HepG2 (cell line): ENCODE measurements around the gene PHOSPHO2. TPM values are rescaled to one million over a fixed set of nuclear protein-coding genes. Genes with fewer than 3 reads are reported as not detected.
A peak's percentile ranks its signal among the peaks of the same experiment; 100 is the strongest.

Experiments used
- ATAC-seq: fragments of 200-7000 bp; cut with Tn5 transposase; 3 replicates; pipeline ENCODE4 v1.9.1; 2020; ENCODE audit warnings: mild to moderate bottlenecking, moderate library complexity
- BruUV-seq: library from RNA; stranded (reverse); fragments of 400-500 nt; replicated peaks from 2 replicates; lab custom pipeline; 2021; lab: Mats Ljungman, UMichigan
- CTCF ChIA-PET: fragments of 300-600 bp; formaldehyde crosslinking; extraction: SDS; loops from one replicate; lab custom pipeline; 2021; ENCODE audit warnings: low total read pairs, inconsistent platforms, low intra/inter-chr PET ratio; lab: Yijun Ruan, JAX
- POLR2A ChIA-PET: fragments of 350-600 bp; sonication (Branson Sonifier 250); formaldehyde crosslinking; loops from one replicate; lab custom pipeline; 2020; ENCODE audit warnings: antibody characterized with exemption, inconsistent platforms; lab: Yijun Ruan, JAX
- DNase-seq: peaks from one replicate; pipeline ENCODE4 v3.0.0-alpha.2; 2015; ENCODE audit warnings: low spot score
- FAIRE-seq: peaks from 3 replicates; lab custom pipeline; 2011; peaks lifted over from hg19 to GRCh38; lab: Jason Lieb, UNC
- H2AFZ ChIP-seq: one replicate; pipeline ENCODE4 v1.6.1; 2011; ENCODE audit warnings: low read length, inconsistent platforms
- H3K27ac ChIP-seq: fragments of 300-600 bp; 3 replicates; pipeline ENCODE4 v1.8.0; 2011; ENCODE audit warnings: mixed run types, mild to moderate bottlenecking, mixed read lengths, low read length, inconsistent platforms; ENCODE audit not compliant: insufficient read depth; ENCODE audit errors: extremely low read length
- H3K27me3 ChIP-seq, 2 experiments: fragments of 200-600 bp in 1 of 2; 2 replicates in 1 of 2; 3 replicates in 1 of 2; pipeline versions ENCODE4 v1.6.0 to v1.8.0; 2011; ENCODE audit warnings: low read length in 2 of 2, mild to moderate bottlenecking in 2 of 2, moderate library complexity in 2 of 2, inconsistent platforms in 1 of 2; ENCODE audit not compliant: insufficient read depth in 2 of 2, control insufficient read depth in 1 of 2
- H3K36me3 ChIP-seq, 2 experiments: fragments of 200-600 bp in 1 of 2; replicated peaks in 1 of 2; 2 replicates in 1 of 2; 3 replicates in 1 of 2; pipeline versions ENCODE4 v1.5.1 to v1.8.0; 2011; ENCODE audit warnings: low read length in 2 of 2, inconsistent platforms in 1 of 2; ENCODE audit not compliant: insufficient read depth in 2 of 2, control insufficient read depth in 1 of 2
- H3K4me1 ChIP-seq: 2 replicates; pipeline ENCODE4 v1.5.1; 2012; ENCODE audit warnings: low read length, inconsistent platforms; ENCODE audit not compliant: insufficient read depth
- H3K4me2 ChIP-seq: 2 replicates; pipeline ENCODE4 v1.6.0; 2011; ENCODE audit warnings: low read depth, low read length, inconsistent platforms
- H3K4me3 ChIP-seq, 3 experiments: fragments of 200-600 bp in 1 of 3; sonication (generic), shearing (Covaris generic) in 1 of 3; replicated peaks in 1 of 3; 2 replicates each; pipeline ENCODE4 v1.5.1; 2011 to 2016; ENCODE audit warnings: low read length in 3 of 3, inconsistent platforms in 2 of 3, low read depth in 2 of 3, mild to moderate bottlenecking in 2 of 3, control low read depth in 1 of 3, mixed read lengths in 1 of 3; ENCODE audit not compliant: insufficient read depth in 1 of 3
- H3K79me2 ChIP-seq: one replicate; pipeline ENCODE4 v1.6.1; 2011; ENCODE audit warnings: low read length, inconsistent platforms; ENCODE audit not compliant: insufficient read depth
- H3K9ac ChIP-seq: 2 replicates; pipeline ENCODE4 v1.6.0; 2011; ENCODE audit warnings: mild to moderate bottlenecking, low read depth, low read length, inconsistent platforms; ENCODE audit not compliant: insufficient read depth
- H3K9me3 ChIP-seq: 2 replicates; pipeline ENCODE4 v1.5.1; 2012; ENCODE audit warnings: mild to moderate bottlenecking, low read length
- H4K20me1 ChIP-seq: 2 replicates; pipeline ENCODE4 v1.6.0; 2011; ENCODE audit warnings: inconsistent platforms, mild to moderate bottlenecking, low read length, moderate library complexity; ENCODE audit not compliant: insufficient read depth
- CBX5 ChIP-seq: sonication (generic); formaldehyde crosslinking; IDR thresholded peaks from 2 replicates; pipeline ENCODE4 v1.4.0; 2020; ENCODE audit warnings: missing genetic modification reagents, borderline replicate concordance
- CHCHD3 ChIP-seq: sonication (generic); formaldehyde crosslinking; IDR thresholded peaks from 2 replicates; pipeline ENCODE4 v1.8.0; 2022; ENCODE audit warnings: mild to moderate bottlenecking, missing genetic modification reagents, moderate library complexity
- IRF2 ChIP-seq: IDR thresholded peaks from 2 replicates; pipeline ENCODE4 v1.6.1; 2018; ENCODE audit warnings: missing genetic modification reagents, missing compliant biosample characterization
- KLF11 ChIP-seq: IDR thresholded peaks from 2 replicates; pipeline ENCODE4 v1.6.1; 2016; ENCODE audit warnings: missing compliant biosample characterization
- NFYC ChIP-seq: IDR thresholded peaks from 2 replicates; pipeline ENCODE4 v1.6.1; 2016; ENCODE audit warnings: missing genetic modification reagents, missing compliant biosample characterization
- REXO4 ChIP-seq: sonication (generic); formaldehyde crosslinking; IDR thresholded peaks from 2 replicates; pipeline ENCODE4 v1.8.0; 2022; ENCODE audit warnings: missing genetic modification reagents, mild to moderate bottlenecking, borderline replicate concordance
- SYNCRIP ChIP-seq: fragments of 200-400 bp; formaldehyde crosslinking; IDR thresholded peaks from 2 replicates; pipeline ENCODE4 v1.6.1; 2018; ENCODE audit warnings: mild to moderate bottlenecking, low read depth, low read length; ENCODE audit not compliant: insufficient read depth
- TAF1 ChIP-seq: sonication (generic); formaldehyde crosslinking; IDR thresholded peaks from 2 replicates; pipeline ENCODE4 v1.4.0; 2020; ENCODE audit warnings: missing genetic modification reagents
- TCF12 ChIP-seq, 2 experiments: fragments of 450-650 bp in 1 of 2; sonication (generic) in 1 of 2; formaldehyde crosslinking in 1 of 2; IDR thresholded peaks; 2 replicates each; pipeline versions ENCODE4 v1.6.1 to v1.8.0; 2017 to 2022; ENCODE audit warnings: antibody characterized with exemption in 1 of 2, mild to moderate bottlenecking in 1 of 2, missing genetic modification reagents in 1 of 2, moderate library complexity in 1 of 2
- TRIM24 ChIP-seq: sonication (generic); formaldehyde crosslinking; IDR thresholded peaks from 2 replicates; pipeline ENCODE4 v1.8.0; 2022; ENCODE audit warnings: mild to moderate bottlenecking, missing genetic modification reagents
- U2AF1 ChIP-seq: fragments of 200-400 bp; formaldehyde crosslinking; optimal IDR thresholded peaks from 2 replicates; pipeline ENCODE3; 2017; ENCODE audit warnings: mild to moderate bottlenecking, low read depth, low read length
- ZBTB7B ChIP-seq: sonication (generic); formaldehyde crosslinking; IDR thresholded peaks from 2 replicates; pipeline ENCODE4 v1.4.0; 2020; ENCODE audit warnings: missing genetic modification reagents
- ZKSCAN5 ChIP-seq: sonication (generic); formaldehyde crosslinking; IDR thresholded peaks from 2 replicates; pipeline ENCODE4 v1.5.1; 2020; ENCODE audit warnings: mild to moderate bottlenecking, missing genetic modification reagents
- ZNF121 ChIP-seq: sonication (generic); formaldehyde crosslinking; IDR thresholded peaks from 2 replicates; pipeline ENCODE4 v1.5.0; 2020; ENCODE audit warnings: mild to moderate bottlenecking, missing genetic modification reagents
- ZNF577 ChIP-seq: sonication (generic); formaldehyde crosslinking; IDR thresholded peaks from 2 replicates; pipeline ENCODE4 v1.4.0; 2020; ENCODE audit warnings: mild to moderate bottlenecking, low read depth, missing genetic modification reagents, borderline replicate concordance
- ZNF652 ChIP-seq: IDR thresholded peaks from 2 replicates; pipeline ENCODE4 v1.6.1; 2016; ENCODE audit warnings: low read depth, borderline replicate concordance
- WGBS: methylation state at CpG from one replicate; pipeline ENCODE4 v1.1.6; 2017; ENCODE audit warnings: low lambda C conversion rate; 5-methylcytosine and 5-hydroxymethylcytosine counted together
- in situ Hi-C: cut with HindIII; loops from 2 replicates; pipeline ENCODE4 v1.10.0; 2017; ENCODE audit warnings: low pct_unique_long_range_greater_than_20kb; ENCODE audit not compliant: extremely low pct_ligation_motif_present
- intact Hi-C: fragments of 100-400 bp; cut with micrococcal nuclease; formaldehyde crosslinking; loops from one replicate; pipeline ENCODE4 v1.10.0; 2022; ENCODE audit not compliant: unreplicated experiment
- polyA plus RNA-seq, 8 experiments: library from polyadenylated mRNA; depleted of rRNA in 3 of 8; stranded (reverse) in 7 of 8; unstranded in 1 of 8; fragments of >200 nt; fragmentation: Illumina TruSeq in 4 of 8; extraction: Trizol in 4 of 8; gene quantifications; 2 replicates each; pipeline versions ENCODE4 v1.2.1 to v1.2.3, GENCODE V29; 2011 to 2016; ENCODE audit warnings: low read depth in 4 of 8, missing spikeins in 1 of 8, mixed read lengths in 1 of 8; ENCODE audit not compliant: insufficient read depth in 1 of 8
- total RNA-seq, 5 experiments: library from RNA; depleted of rRNA; stranded (reverse); fragments of >200 nt; fragmentation: Illumina TruSeq; extraction: Trizol; gene quantifications; 2 replicates each; pipeline ENCODE4 v1.2.3, GENCODE V29; 2016; ENCODE audit warnings: low read depth in 1 of 5

PHOSPHO2 gene
- total and polyA plus RNA-seq, 2 of the 13 experiments (the other 11 are each of a cell fraction or from before 2014, with no cell fraction given), result 6.1 to 11.4 TPM

DNA sequence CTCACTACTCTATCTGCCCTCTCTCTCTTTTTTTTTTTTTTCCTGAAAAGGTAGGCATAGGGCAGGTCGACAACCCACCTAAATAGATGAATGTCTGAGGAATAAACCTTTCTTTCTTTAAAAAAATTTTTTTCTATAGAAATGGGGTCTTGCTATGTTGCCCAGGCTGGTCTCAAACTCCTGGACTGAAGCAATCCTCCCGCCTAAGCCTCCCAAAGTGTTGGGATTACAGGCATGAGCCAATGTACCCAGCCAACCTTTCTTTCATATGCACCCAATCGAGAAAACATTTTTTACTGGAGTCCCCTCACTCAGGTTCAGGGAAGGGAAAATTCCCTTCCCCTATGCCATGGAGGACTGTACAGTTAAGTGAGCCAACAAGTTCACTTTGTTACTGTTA is 31.0 kb upstream of the PHOSPHO2 start:
- H3K4me1 ChIP-seq, result no peaks in the 10 kb centered on the region
- H3K4me3 ChIP-seq, result no peak overlapping the region
- H2AFZ ChIP-seq, result no peak overlapping the region
- H3K9ac ChIP-seq, result no peak overlapping the region
- no peak for FAIRE-seq
- no peak for DNase-seq
- no peak overlapping the region for H3K4me2 ChIP-seq
- H3K79me2 ChIP-seq, result no peaks in the 10 kb centered on the region
- no peaks in the 10 kb centered on the region for H3K27me3 ChIP-seq
- H3K27ac ChIP-seq, result no peak overlapping the region
- no TSS peak for BruUV-seq
- no peak for ATAC-seq
- CTCF ChIA-PET, result no interaction called here
- H3K9me3 ChIP-seq, result no peaks in the 10 kb centered on the region
- intact Hi-C loops, result no loop called here
- in situ Hi-C loops, result no loop called here
- POLR2A ChIA-PET, result no interaction called here
- H3K36me3 ChIP-seq, result no peaks in the 10 kb centered on the region
- 26% methylated on average over 3 of the region's 3 CpGs for WGBS
- no peaks in the 10 kb centered on the region for H4K20me1 ChIP-seq
- TF ChIP-seq REXO4 (CRISPR knock-in tag) (no peak), ZNF577 (no peak), KLF11 (CRISPR knock-in tag) (no peak), TAF1 (CRISPR knock-in tag) (no peak), NFYC (CRISPR knock-in tag) (no peak), ZNF121 (CRISPR knock-in tag) (peak; percentile 53; the same call in 1 of the 2 replicates), ZBTB7B (CRISPR knock-in tag) (no peak)

DNA sequence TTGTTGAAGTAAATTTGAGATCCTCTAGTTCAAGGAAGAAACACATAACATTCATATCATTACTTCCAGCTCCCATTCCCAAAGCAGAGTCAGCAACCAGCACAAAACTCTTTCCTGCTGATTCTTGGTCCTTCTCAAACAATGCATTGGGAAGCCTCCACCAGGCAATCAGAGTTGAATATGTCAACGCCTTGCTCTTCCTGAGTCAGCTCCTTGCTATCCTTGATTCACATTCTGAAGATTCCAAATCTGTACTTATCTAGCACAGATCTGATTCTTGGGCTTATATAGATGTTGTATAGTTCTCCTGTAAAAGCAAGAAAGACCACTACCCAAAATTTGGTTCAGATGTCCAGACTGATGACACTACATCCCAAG is 29.7 kb upstream of the PHOSPHO2 start:
- H3K79me2 ChIP-seq, result no peaks in the 10 kb centered on the region
- no peaks in the 10 kb centered on the region for H3K36me3 ChIP-seq
- ATAC-seq (no peak), DNase-seq (no peak), FAIRE-seq (no peak)
- no peaks in the 10 kb centered on the region for H3K9me3 ChIP-seq
- no peak overlapping the region for H3K4me2 ChIP-seq
- intact Hi-C loops, result no loop called here
- no peak overlapping the region for H3K27ac ChIP-seq
- no peaks in the 10 kb centered on the region for H3K4me1 ChIP-seq
- no peaks in the 10 kb centered on the region for H3K27me3 ChIP-seq
- ChIA-PET POLR2A (no interaction called here), CTCF (no interaction called here)
- H2AFZ ChIP-seq, result no peak overlapping the region
- no peak for TF ChIP-seq IRF2 (CRISPR knock-in tag)
- no peak for TF ChIP-seq CHCHD3 (CRISPR knock-in tag)
- TF ChIP-seq ZNF652 (CRISPR knock-in tag), result no peak
- no peak for TF ChIP-seq ZKSCAN5
- TF ChIP-seq CBX5 (CRISPR knock-in tag), result no peak
- TF ChIP-seq TCF12 (IDR thresholded peaks at IDR 0.05), result no peak
- no peak for TF ChIP-seq TCF12 (CRISPR knock-in tag; IDR thresholded peaks at IDR 0.05)
- no peak for TF ChIP-seq SYNCRIP
- no peak for TF ChIP-seq TRIM24 (CRISPR knock-in tag)
- TF ChIP-seq U2AF1, result no peak
- 17% methylated on average over 1 of the region's 1 CpG for WGBS
- in situ Hi-C loops, result no loop called here
- no TSS peak for BruUV-seq
- H3K9ac ChIP-seq, result no peak overlapping the region
- no peak overlapping the region for H3K4me3 ChIP-seq
- no peaks in the 10 kb centered on the region for H4K20me1 ChIP-seq
